HG03139 (cell line): Measurements from ENCODE around the gene PSMA2.

Experiments
- ATAC-seq: cut with Tn5 transposase; IDR thresholded peaks from one replicate; pipeline ENCODE4 v1.9.1; 2021; ENCODE audit not compliant: unreplicated experiment

Gene PSMA2

DNA sequence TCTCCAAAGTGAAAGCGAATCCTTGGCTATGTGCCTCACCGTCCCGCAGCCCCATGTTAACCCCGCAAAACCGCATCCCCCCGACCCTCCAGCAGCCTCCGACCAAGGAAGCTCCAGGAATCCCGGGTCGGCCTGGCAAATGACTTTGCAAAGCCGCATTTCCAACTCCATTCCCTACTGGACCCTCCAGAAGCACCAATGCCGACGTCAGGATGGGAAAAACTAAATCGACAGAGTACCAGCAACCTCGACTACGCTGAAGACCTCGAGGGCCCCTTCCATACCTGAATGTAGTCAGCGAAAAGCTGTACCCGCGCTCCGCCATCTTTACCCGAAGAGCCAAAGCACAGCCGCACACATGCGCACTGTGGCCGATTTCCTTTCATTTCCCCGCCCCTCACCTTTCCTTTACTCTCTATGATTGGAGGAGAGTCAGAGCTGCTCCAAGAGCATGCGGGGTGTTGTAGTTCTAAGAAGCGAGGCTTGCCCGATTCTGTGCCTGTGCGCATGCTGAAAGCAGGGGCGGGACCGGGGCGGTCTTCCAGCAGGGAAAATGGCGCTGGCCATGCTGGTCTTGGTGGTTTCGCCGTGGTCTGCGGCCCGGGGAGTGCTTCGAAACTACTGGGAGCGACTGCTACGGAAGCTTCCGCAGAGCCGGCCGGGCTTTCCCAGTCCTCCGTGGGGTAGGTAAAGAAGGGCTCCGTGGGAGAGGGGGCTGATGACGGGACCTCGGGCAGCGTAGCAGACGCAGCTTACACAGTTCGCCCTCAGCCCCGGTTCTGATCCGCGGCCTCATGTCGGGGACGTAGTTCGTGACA lies at the start of gene PSMA2, which contains the start of gene MRPL32:
Gene PSMA2, minus strand, starts transcription at position 341 of the 818 bp plus-strand sequence. Its CDS starts 16 bp downstream, at position 325.
Gene MRPL32, plus strand, starts transcription at position 543 of the 818 bp plus-strand sequence. Its CDS starts 11 bp downstream, at position 554.
- ATAC-seq = peak; percentile 99

DNA sequence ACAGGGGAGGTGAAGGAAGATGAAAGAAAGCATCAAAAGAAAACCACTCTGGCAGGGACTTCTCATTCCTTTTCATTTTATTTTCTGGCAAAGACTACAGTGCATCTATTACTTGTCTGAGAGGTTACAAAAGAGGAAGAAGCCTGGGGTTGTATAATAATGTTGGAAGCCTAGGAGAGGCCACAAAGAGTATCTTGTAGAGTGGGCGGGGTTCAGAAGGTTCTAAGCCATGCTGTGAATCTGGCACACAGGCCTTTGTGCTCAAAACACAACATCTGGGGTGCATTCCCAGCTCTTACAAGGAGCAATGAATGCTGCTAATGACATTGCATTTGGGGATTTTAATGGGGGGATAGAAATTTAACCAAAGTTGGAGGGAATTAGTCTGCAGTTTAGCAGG lies 49.6 kb upstream of the PSMA2 start:
- no peak for ATAC-seq

DNA sequence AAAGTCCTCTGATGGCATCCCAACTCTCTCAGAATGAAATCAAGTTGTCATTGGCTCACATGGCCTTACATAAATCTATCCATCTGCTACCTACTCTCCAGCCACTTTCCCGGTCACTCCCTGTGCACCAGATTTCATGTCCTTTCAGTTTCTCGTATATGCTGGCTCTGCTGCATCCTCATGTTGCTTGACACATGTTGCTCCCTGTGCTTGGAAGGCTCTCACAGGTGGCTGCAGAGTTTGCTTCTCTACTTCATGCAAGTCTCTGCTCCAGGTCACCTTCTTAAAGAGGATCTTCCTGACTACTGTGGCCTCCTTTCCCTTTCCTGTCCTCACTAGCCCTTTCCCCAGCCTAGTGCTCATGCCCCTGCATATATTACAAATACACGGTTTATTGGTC lies 48.5 kb upstream of the PSMA2 start:
- no peak for ATAC-seq

DNA sequence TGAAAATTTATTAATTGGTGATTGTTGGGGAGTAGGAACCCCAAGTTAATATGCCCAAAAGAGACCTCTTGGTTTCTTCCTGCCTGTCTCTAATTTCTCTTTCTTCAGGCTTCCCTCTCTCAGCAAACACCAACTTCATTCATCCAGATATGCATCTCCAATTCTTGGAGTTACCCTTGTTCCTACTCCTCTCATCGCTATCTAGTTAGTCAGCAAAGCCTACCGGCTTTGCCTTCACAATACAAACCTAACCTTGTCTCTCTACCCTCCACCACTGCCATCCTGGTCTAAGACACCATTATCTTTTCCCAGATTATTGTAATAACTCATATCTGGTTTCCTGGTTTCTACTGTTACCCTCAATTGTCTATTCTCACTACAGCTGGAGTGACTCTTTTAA lies 48.1 kb upstream of the PSMA2 start:
- ATAC-seq = no peak

GRCh38 chr7:42978496-42978895 lies 46.5 kb upstream of the PSMA2 start:
- no peak for ATAC-seq

- no peak for ATAC-seq
Observed at GRCh38 chr7:42976371-42976770, 44.4 kb upstream of the PSMA2 start.

DNA sequence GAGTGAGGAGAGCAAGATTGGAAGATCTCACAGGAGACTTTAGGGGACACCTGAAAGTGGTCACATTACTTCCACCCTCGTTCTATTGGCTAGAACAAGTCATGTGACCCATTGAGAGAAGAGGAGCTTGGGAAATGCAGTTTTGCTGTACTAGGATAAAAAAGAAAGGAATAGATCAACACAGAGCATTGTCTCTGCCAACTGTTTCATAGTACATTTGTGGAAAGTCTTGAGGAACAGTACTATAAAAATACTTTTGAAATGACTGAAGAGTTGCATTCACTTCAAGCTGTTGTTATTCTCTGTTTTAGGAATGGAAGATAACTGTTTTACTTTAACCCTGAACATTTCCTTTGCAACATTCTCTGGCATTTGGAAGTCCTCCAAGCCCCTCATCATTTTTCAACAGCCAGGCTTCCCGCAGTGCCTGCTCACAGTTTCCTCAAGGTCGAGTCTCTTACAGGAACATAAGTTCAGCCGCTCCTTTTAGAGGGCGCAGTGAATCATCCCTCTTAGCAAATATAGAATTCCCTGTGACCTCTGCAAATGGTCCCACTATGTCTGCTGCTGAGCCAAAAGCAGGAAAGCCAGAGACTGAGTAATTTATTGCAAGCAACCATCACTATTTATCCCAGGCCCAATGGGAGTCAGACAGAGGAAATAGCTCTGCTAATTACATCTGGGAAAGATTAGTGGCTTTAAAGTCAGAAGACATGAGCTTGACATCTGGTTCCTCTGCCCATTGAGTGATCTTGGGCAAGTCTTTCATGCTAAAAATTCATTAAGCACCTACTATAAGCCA lies 40.9 kb upstream of the PSMA2 start:
- no peak for ATAC-seq

DNA sequence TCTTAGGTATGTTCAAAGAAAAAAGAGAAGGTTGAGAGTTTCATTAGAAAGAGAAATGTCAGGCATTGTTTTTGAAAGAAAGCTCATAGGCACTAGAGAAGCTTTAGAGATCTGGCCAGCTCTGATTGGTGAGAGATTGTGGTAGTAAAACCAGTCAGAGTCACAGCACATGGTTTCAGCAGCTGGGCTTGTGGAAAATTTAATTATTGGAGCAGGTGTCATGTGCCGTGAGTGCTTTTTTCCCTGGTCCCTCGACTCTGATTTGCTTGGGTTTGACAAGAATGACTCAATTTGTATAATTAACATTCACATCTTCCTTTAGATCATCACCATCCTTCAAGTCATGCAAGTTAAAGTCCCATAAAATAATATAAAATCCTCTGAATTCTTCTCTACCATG lies 35.4 kb upstream of the PSMA2 start:
- ATAC-seq = no peak

DNA sequence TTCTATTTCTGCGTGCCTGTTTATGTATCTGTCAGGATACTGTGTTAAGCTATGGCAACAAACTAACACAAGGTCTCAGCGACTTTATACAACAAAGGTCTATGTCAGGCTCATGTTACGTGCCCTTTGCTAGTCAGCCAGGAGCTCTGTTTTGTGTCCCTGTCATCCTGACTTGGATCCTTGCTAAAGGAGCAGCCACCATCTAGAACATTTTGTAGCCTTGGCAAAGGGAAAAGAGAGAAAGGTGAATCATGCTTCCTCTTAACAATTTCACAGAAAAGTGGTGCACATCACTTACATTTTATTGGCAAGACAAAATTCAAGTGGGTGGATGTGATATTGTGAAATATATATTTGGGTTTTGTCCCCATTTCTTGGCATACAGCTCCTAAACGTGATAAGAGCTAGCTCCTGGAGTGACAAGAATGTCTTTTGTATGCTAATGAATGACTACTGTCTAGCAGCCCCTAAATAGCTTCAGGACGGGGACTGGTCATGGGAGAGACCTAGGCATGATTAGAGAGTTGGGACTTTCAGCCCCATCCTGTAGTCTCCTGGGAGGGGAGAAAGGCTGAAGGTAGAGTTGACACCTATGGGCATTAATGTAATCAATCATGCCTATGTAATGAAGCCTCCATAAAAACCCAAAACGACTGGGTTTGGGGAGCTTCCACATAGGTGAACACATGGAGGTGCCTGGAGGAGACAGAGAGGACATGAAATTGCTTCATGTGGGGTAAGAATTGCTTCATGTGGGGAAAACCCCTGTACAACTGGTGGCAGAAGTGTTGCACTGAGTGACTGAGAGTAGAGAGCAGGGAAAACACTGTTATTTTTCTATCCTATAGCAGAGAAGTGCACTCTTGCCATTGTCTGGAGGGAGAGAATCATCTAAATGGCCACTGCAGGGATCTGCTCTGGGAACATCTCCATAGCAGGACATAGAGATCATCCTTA lies 33.2 kb upstream of the PSMA2 start:
- no peak for ATAC-seq

- no peak for ATAC-seq
Observed at GRCh38 chr7:42964293-42964692, 32.3 kb upstream of the PSMA2 start.

DNA sequence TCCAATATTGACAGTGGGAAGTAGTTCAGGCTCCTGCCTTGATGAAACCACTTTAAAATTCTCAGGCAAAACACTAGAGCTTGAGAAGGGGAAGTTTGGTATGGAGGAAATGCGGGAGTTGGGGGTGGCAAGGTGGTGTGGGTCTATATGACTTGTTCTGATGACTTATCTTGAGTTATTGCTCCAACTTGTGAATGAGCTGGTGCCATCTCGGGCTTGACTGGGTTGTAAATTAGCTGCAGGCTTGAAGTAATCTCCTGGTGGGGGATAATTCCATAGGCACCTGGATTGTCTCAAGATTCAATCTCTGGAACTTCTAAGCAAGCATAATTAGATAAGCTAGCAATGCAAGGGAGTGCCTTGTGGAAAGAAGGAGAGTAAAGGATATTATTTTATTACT lies 29.2 kb upstream of the PSMA2 start:
- no peak for ATAC-seq

DNA sequence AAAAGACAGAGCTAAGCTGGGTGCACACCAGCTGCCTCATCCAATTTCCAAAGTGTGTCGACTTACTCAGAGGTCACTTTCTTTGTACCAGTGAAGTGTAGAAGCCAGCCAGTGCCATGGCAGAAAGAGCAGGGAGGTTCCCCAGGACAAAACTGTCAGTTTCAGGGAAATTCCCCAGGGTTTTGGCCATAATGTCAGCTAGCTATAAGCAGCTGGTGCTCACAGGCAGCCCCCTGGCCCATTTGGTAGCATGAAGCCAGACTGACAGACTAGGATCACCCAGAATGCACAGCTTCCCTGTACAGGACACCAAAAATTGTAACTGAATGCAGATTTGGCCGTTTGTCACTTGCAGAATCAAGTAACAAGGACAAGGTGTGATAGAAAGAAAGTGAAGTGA lies 28.8 kb upstream of the PSMA2 start:
- ATAC-seq = no peak

GRCh38 chr7:42959549-42959948 lies 27.6 kb upstream of the PSMA2 start:
- no peak for ATAC-seq

- ATAC-seq = no peak
Observed at GRCh38 chr7:42956062-42956461, 24.1 kb upstream of the PSMA2 start.

GRCh38 chr7:42953994-42954393 lies 22.0 kb upstream of the PSMA2 start:
- no peak for ATAC-seq

GRCh38 chr7:42952328-42952727 lies 20.4 kb upstream of the PSMA2 start:
- no peak for ATAC-seq

GRCh38 chr7:42950417-42950816 lies 18.4 kb upstream of the PSMA2 start:
- no peak for ATAC-seq

DNA sequence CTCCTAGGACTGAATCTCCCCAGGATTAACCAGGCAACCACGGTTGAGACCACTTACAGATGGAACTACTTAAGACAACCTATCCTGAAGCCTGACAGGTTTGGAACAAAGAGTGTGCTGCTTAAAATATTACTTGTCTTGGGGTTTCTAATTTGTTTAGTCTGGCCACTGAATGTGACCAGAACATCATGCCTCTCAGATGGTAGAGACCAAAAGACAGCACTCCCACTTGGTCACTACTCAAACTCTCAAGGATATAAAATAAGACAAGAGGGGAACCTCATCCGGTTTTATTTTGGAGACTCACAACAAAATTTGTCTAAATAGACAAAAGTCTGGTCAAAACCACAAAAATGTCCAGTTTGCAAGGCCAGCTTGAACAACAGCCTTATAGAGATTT lies 15.5 kb upstream of the PSMA2 start:
- no peak for ATAC-seq

DNA sequence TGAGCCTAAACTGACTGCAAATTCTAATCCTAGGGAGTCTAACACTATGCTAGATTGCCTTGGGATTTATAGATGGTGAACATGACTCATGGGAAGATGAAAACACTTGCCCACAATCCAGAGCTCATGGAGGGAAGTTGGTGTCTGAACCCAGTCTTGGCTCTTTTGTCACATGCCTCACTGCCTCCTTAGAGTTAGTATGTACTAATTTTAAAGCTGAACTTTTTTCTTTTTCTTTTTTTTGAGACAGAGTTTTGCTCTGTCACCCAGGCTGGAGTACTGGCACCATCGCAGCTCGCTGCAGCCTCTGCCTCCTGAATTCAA lies 14.6 kb upstream of the PSMA2 start:
- no peak for ATAC-seq

DNA sequence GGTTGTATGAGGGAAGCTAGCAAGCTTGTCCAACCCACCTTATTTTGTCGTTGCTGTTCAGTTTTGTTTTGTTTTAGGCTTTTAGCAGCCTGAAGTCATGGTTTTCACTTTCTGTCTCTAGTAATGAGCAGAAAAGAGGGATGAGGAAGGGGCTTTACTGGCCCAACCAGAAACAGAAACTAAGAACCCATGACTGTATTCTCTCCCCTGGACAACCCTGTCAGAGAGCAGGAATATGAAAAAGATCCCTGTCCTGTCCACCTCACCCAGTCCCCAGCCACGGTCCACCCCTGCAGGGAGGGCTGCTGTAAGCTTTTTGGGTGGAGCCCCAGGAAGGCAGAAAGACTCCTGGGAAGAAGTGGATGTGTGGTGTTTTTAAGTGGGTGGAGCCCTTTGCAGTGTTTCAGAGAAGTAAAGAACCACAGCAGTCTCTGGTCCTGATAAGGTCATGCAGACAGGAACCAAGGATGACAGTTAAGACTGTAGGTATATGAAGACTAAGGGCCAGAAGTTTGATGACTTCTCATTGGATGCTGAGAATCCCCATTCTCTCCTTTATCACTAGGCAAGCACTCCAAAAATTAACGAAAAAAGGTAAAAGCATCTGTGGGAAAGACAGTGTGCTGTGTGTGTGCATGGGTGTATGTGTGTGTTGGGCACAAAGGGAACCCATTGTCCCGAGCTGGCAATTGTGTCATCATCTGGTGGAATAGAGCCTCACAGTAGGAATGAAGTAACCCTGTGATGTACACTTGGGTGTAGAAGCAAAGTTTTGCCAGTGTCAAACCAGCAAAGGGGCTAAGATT lies 14.1 kb upstream of the PSMA2 start:
- no peak for ATAC-seq
